HCT116 (cell line): ENCODE data around the gene PACS2.

Source experiments
- EGR1 ChIP-seq: IDR thresholded peaks from 2 replicates; pipeline ENCODE4 v1.6.1; 2012; ENCODE audit warnings: low read depth
- EZH2phosphoT487 ChIP-seq: fragments of 200-600 bp; IDR thresholded peaks from 2 replicates; pipeline ENCODE4 v1.6.1; 2018; ENCODE audit warnings: antibody characterized with exemption, borderline replicate concordance
- JUND ChIP-seq: IDR thresholded peaks from 2 replicates; pipeline ENCODE4 v1.6.1; 2012
- POLR2A ChIP-seq: IDR thresholded peaks from 2 replicates; pipeline ENCODE4 v1.7.0; 2011; ENCODE audit warnings: borderline replicate concordance; ENCODE audit not compliant: insufficient read depth, insufficient read length; ENCODE audit errors: extremely low read depth
- POLR2AphosphoS5 ChIP-seq: IDR thresholded peaks from 2 replicates; pipeline ENCODE4 v1.6.1; 2011; ENCODE audit warnings: mild to moderate bottlenecking, low read depth, low read length, moderate library complexity
- RAD21 ChIP-seq: IDR thresholded peaks from 2 replicates; pipeline ENCODE4 v1.6.1; 2012; ENCODE audit warnings: low read depth, mild to moderate bottlenecking
- SIN3A ChIP-seq: IDR thresholded peaks from 2 replicates; pipeline ENCODE4 v1.6.1; 2012; ENCODE audit warnings: low read depth
- YY1 ChIP-seq: IDR thresholded peaks from 2 replicates; pipeline ENCODE4 v1.6.1; 2011; ENCODE audit warnings: low read length, low read depth, moderate library complexity, mild to moderate bottlenecking; ENCODE audit not compliant: insufficient replicate concordance; ENCODE audit errors: extremely low read depth
- ZFX ChIP-seq: fragments of 450-650 bp; IDR thresholded peaks from 2 replicates; pipeline ENCODE4 v1.6.1; 2017
- TF ChIP-seq, protein P1 (sequence below), 3 experiments: fragments of 200-600 bp in 1 of 3; sonication (generic) in 1 of 3; IDR thresholded peaks in 2 of 3; conservative IDR thresholded peaks in 1 of 3; 2 replicates each; pipeline ENCODE4 v1.5.1; 2012 to 2017; ENCODE audit warnings: low read depth in 2 of 3, low read length in 2 of 3, antibody characterized with exemption in 1 of 3, borderline replicate concordance in 1 of 3, control low read depth in 1 of 3, mild to moderate bottlenecking in 1 of 3, mixed read lengths in 1 of 3, mixed run types in 1 of 3, moderate library complexity in 1 of 3; ENCODE audit not compliant: insufficient read depth in 1 of 3
- TF ChIP-seq, protein P2 (sequence below): IDR thresholded peaks from 2 replicates; pipeline ENCODE4 v1.6.1; 2012

GRCh38 chr14:105430565-105430964 is 116.0 kb downstream of the PACS2 start:
- TF ChIP-seq ZFX, result no peak
- no peak for TF ChIP-seq EGR1
- TF ChIP-seq JUND, result peak; percentile 61
- no peak for TF ChIP-seq EZH2phosphoT487
- TF ChIP-seq POLR2A, result no peak
- TF ChIP-seq, protein P1, sequence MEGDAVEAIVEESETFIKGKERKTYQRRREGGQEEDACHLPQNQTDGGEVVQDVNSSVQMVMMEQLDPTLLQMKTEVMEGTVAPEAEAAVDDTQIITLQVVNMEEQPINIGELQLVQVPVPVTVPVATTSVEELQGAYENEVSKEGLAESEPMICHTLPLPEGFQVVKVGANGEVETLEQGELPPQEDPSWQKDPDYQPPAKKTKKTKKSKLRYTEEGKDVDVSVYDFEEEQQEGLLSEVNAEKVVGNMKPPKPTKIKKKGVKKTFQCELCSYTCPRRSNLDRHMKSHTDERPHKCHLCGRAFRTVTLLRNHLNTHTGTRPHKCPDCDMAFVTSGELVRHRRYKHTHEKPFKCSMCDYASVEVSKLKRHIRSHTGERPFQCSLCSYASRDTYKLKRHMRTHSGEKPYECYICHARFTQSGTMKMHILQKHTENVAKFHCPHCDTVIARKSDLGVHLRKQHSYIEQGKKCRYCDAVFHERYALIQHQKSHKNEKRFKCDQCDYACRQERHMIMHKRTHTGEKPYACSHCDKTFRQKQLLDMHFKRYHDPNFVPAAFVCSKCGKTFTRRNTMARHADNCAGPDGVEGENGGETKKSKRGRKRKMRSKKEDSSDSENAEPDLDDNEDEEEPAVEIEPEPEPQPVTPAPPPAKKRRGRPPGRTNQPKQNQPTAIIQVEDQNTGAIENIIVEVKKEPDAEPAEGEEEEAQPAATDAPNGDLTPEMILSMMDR (IDR thresholded peaks at IDR 0.05 in 2 of 3, conservative IDR thresholded peaks at IDR 0.05 in 1 of 3; ENCODE audit: borderline replicate concordance in 1 of 3, insufficient read depth in 1 of 3, low read depth in 2 of 3, low read length in 2 of 3), result no peak
- TF ChIP-seq YY1, result no peak
- TF ChIP-seq POLR2AphosphoS5, result 0 out of 2 replicates have a peak, but pooled peaks have one; percentile 5
- TF ChIP-seq RAD21, result no peak
- TF ChIP-seq, protein P2, sequence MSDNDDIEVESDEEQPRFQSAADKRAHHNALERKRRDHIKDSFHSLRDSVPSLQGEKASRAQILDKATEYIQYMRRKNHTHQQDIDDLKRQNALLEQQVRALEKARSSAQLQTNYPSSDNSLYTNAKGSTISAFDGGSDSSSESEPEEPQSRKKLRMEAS, result no peak
- TF ChIP-seq SIN3A, result no peak
